Spleen (tissue), 7 donors: Measurements from ENCODE around the gene MED7.

Source experiments
- POLR2A ChIP-seq, 3 donors: fragments of 450-650 bp; IDR thresholded peaks; one replicate each; pipeline ENCODE4 v1.5.1; 2017; ENCODE audit warnings: antibody characterized with exemption in 3 of 3, mild to moderate bottlenecking in 1 of 3
- POLR2AphosphoS5 ChIP-seq, 3 donors: sonication (generic); formaldehyde crosslinking; IDR thresholded peaks; one replicate each; pipeline ENCODE4 v1.5.1; 2017; ENCODE audit warnings: antibody characterized with exemption in 3 of 3
- TF ChIP-seq, protein P1 (sequence below), 11 experiments: fragments of 200-600 bp in 7 of 11; fragments of 450-650 bp in 4 of 11; sonication (generic) in 4 of 11; IDR thresholded peaks in 8 of 11; conservative IDR thresholded peaks in 3 of 11; 1 replicate in 7 of 11; 2 replicates in 4 of 11; pipeline versions ENCODE4 v1.4.0 to v1.8.0; 2016 to 2021; ENCODE audit warnings: antibody characterized with exemption in 11 of 11, inconsistent platforms in 4 of 11, mild to moderate bottlenecking in 1 of 11
- donor health status: DM: no; HTN: no; CAD: no; lungs with moderate emphysema.
- donor health status: DM: no; HTN: no; CAD: no.
- donor health status: DM: no; HTN: no; CAD: no.

DNA sequence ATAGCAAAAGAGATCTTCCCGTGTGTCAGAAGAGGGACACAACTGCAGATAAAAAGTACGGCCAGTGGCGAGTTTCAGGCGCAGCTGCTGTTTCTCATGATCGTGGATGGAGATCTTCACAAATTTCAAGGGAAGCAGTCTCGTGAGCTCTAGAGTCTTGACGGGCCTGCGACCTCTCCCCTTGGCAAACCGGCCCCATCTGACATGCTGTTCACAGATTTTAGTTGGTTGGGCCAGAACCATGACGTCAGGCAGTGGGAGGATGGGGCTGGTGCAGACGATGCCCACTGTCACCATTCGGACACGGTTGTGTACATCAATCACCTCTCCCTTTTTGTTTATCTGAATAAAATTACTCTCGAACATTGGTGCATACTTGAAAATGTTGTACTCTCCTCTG, 23.0 kb upstream of the MED7 start:
- TF ChIP-seq, protein P1, sequence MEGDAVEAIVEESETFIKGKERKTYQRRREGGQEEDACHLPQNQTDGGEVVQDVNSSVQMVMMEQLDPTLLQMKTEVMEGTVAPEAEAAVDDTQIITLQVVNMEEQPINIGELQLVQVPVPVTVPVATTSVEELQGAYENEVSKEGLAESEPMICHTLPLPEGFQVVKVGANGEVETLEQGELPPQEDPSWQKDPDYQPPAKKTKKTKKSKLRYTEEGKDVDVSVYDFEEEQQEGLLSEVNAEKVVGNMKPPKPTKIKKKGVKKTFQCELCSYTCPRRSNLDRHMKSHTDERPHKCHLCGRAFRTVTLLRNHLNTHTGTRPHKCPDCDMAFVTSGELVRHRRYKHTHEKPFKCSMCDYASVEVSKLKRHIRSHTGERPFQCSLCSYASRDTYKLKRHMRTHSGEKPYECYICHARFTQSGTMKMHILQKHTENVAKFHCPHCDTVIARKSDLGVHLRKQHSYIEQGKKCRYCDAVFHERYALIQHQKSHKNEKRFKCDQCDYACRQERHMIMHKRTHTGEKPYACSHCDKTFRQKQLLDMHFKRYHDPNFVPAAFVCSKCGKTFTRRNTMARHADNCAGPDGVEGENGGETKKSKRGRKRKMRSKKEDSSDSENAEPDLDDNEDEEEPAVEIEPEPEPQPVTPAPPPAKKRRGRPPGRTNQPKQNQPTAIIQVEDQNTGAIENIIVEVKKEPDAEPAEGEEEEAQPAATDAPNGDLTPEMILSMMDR (IDR thresholded peaks at IDR 0.05 in 8 of 11, conservative IDR thresholded peaks at IDR 0.05 in 3 of 11) = no peak
- no peak for TF ChIP-seq POLR2A (IDR thresholded peaks at IDR 0.05)
- TF ChIP-seq POLR2AphosphoS5 (IDR thresholded peaks at IDR 0.05) = no peak
